ENCODE measurements around the gene SPOCK2. TPM values are rescaled to one million over a fixed set of nuclear protein-coding genes. Genes with fewer than 3 reads are reported as not detected.

Gene SPOCK2
- total RNA-seq, 2 donors from 2014 or later, result 5.1 to 163 TPM

DNA sequence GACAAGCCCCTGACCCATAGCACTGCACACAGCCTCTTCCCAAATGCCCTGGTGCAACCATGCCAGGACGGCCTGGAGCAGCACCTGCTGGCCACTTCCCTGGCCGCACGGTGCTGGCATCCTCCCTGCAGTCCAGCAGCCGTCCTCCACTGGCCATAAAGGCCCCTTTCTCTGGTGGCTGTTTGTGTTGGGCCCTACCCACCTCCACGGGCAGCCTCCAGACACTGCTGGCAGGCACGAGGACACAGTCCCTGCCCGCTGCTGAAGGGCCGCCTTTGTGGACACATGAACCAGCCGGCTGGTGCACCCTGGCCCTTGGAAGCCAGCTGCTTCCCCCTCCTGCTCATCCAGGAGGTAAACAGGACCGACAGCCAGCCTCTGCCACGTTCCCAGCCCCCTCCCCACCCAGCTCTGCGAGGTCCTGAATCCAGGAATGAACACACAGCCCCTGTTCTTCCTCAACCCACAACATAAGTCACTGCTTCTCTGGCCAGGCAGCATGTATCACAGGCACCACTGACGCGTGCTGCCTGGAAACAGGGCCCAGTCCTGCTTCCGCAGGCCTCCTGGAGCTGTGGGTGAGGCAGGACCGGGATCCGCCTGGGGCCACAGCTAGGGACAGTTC lies 43.8 kb downstream of the SPOCK2 start:
- intact Hi-C loops (cut with DNase I), result loop anchor here (2.0 to 5.0 kb wide), 2 partner anchors 82 to 147 kb away; no protein-coding TSS in a partner anchor
- Histone ChIP-seq H3K9me3 (no peaks in the 10 kb centered on the region), H3K36me3 (no peaks in the 10 kb centered on the region), H3K4me1 (replicated peaks) (no peaks in the 10 kb centered on the region), H3K27me3 (replicated peaks; ENCODE audit: insufficient read depth) (no peaks in the 10 kb centered on the region), H3K27ac (peak overlapping the region; percentile 45 to 69), H3K4me3 (no peak overlapping the region)
- DNase-seq (ENCODE audit: low spot score), result peak; percentile 57
- WGBS, result 20% methylated on average over 16 of the region's 17 CpGs
- no peak for TF ChIP-seq POLR2A (IDR thresholded peaks at IDR 0.05)
- TF ChIP-seq, protein P1, sequence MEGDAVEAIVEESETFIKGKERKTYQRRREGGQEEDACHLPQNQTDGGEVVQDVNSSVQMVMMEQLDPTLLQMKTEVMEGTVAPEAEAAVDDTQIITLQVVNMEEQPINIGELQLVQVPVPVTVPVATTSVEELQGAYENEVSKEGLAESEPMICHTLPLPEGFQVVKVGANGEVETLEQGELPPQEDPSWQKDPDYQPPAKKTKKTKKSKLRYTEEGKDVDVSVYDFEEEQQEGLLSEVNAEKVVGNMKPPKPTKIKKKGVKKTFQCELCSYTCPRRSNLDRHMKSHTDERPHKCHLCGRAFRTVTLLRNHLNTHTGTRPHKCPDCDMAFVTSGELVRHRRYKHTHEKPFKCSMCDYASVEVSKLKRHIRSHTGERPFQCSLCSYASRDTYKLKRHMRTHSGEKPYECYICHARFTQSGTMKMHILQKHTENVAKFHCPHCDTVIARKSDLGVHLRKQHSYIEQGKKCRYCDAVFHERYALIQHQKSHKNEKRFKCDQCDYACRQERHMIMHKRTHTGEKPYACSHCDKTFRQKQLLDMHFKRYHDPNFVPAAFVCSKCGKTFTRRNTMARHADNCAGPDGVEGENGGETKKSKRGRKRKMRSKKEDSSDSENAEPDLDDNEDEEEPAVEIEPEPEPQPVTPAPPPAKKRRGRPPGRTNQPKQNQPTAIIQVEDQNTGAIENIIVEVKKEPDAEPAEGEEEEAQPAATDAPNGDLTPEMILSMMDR (IDR thresholded peaks at IDR 0.05), result peak in 3 of 4 experiments; percentile 26 to 74 (median 59)

DNA sequence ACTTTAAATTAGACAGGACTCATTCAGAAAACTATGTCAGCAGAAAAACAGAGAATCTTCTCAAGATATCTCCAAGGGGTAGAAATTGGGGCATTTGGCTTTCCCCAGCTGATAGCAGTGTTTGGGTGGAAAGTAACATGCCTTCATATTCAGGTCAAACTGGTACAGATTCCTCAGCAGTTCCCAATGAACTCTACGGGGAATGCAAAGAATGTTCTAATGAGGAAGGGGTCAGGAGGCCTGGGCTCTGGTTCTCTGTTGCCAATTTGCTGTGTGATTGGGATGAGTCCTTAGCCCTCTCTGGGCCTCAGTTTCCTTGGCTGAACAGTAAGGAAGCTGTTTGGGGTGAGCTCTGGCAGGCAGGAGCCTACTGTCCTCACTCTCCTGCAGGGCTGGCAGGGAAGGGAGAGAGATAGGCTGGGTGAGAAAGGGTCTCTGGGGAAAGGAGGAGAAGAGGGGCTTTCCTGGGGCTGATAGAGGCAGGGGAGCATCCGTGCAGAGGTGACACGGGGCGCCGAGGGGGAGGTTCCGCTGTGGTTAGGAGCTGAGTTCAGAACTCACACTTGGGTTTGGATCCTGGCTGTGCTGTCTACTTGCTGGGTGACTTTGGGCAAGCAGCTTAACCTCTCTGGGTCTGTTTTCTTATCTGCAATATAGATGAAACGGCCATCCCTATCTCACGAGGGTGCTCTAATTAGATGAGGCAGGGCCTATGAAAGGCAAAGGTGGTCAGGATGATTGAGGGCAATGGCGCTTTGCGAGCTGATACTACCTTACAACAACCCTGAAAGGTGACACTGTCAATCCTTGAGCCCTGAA lies 45.1 kb downstream of the SPOCK2 start:
- no peaks in the 10 kb centered on the region for H3K4me1 ChIP-seq (replicated peaks)
- no peaks in the 10 kb centered on the region for H3K27me3 ChIP-seq (replicated peaks; ENCODE audit: insufficient read depth)
- no peak overlapping the region for H3K4me3 ChIP-seq
- no peaks in the 10 kb centered on the region for H3K9me3 ChIP-seq
- intact Hi-C loops (cut with DNase I), result no loop called here
- TF ChIP-seq POLR2AphosphoS5 (IDR thresholded peaks at IDR 0.05) (no peak), POLR2A (IDR thresholded peaks at IDR 0.05) (no peak)
- TF ChIP-seq, protein P1 (IDR thresholded peaks at IDR 0.05), result no peak
- no peaks in the 10 kb centered on the region for H3K36me3 ChIP-seq
- DNase-seq (ENCODE audit: low spot score), result no peak
- no peak overlapping the region for H3K27ac ChIP-seq
- 90% methylated on average over 10 of the region's 10 CpGs for WGBS

DNA sequence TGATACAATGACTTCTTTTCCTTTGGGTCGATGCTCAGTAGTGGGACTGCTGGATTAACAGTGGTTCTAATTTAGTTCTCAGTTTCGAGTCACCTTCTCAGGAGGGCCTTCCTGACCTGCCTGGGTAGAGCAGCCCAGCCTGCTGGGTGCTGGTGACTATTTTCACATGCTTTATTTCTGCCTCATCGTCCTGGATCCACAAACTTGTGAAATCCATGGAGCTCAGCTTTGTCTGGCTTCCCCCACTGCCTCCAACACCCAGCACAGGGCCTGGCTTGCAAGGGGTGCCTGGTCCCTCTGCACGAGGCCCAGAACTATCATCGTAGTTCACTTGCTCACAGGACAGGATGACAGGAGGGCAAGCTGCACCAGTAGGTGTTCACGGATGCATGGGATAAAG lies 46.9 kb downstream of the SPOCK2 start:
- Histone ChIP-seq H3K9me3 (no peaks in the 10 kb centered on the region), H3K27me3 (replicated peaks; ENCODE audit: insufficient read depth) (no peaks in the 10 kb centered on the region), H3K27ac (no peak overlapping the region), H3K4me3 (no peak overlapping the region), H3K4me1 (replicated peaks) (no peaks in the 10 kb centered on the region), H3K36me3 (no peaks in the 10 kb centered on the region)
- no peak for DNase-seq (ENCODE audit: low spot score)
- intact Hi-C loops (cut with DNase I), result no loop called here
- no peak for TF ChIP-seq POLR2A (IDR thresholded peaks at IDR 0.05)
- TF ChIP-seq, protein P1 (IDR thresholded peaks at IDR 0.05), result no peak
- no peak for TF ChIP-seq POLR2AphosphoS5 (IDR thresholded peaks at IDR 0.05)
- WGBS, result 83% methylated on average over 6 of the region's 6 CpGs

DNA sequence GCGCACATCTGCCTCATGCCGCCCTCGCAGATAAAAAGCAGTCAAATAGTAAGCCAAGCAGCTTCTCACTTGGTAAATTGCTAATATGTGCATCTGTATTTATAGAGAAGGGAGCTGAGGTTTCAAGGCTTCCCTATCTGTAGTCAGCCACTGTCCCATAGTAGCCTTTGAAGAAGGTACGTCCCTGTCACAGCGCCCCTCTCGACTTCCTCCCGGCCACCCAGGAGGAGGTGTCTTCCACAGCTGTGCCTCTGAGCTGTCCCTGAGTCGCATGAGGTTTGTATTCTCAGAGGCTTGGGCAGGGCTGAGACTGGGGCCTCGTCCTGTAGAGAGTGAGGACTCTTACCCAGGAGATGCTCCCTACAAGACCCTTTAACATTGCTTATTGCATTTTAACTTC lies 49.0 kb downstream of the SPOCK2 start:
- H3K36me3 ChIP-seq, result no peaks in the 10 kb centered on the region
- H3K9me3 ChIP-seq, result no peaks in the 10 kb centered on the region
- intact Hi-C loops (cut with DNase I), result no loop called here
- H3K27ac ChIP-seq, result no peak overlapping the region
- no peak for TF ChIP-seq POLR2AphosphoS5 (IDR thresholded peaks at IDR 0.05)
- TF ChIP-seq, protein P1 (IDR thresholded peaks at IDR 0.05), result no peak
- TF ChIP-seq POLR2A (IDR thresholded peaks at IDR 0.05), result no peak
- H3K27me3 ChIP-seq (replicated peaks; ENCODE audit: insufficient read depth), result no peaks in the 10 kb centered on the region
- DNase-seq (ENCODE audit: low spot score), result no peak
- no peak overlapping the region for H3K4me3 ChIP-seq
- no peaks in the 10 kb centered on the region for H3K4me1 ChIP-seq (replicated peaks)
- 81% methylated on average over 9 of the region's 9 CpGs for WGBS

Measured in prostate gland (tissue), 2 donors.